ENCODE results near the gene SCCPDH. TPM values are rescaled to one million over a fixed set of nuclear protein-coding genes. Genes with fewer than 3 reads are reported as not detected.

Gene SCCPDH
- total RNA-seq, 1 donor from 2014 or later = 19.5 TPM

DNA sequence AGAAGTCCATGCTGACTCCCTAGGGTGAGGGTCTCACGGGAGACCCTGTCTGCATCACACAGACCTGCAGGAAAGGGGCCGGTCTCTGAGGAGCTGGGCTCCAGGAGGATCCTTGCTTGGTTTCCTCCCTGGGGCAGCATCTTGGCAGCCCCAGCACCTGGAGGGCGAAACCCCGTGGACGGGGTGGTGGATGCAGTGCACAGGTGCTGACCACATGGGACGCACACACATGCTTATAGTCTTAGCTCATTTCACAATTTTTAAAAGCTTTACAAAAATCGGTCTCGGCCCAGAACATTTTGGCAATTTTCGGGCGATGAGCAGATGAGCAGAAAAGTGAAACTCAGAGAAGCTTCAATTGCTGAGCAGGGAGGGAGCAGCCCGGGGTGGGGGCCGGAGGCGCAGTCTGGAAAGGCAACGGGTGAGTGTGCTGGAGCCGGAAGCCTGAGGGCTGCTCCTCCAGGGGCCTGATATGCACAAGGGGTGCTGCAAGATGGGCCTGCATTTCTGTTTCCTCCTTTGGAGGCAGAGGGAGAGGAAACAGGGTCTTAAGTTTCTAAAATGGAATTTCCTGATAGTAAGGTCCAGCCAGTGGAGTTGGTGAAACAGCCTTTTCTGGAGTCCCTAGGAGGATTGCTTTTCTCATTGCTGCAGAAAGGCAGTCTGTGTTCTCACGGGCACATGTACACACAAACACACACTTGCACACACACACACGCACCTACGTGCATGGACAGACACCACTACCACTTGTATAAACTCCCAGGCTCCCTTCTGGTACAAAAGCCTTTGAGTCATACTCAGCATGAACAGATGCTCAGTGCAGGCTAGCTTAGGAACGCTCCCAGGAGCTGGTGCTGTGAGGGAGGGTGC lies 60.6 kb downstream of the SCCPDH start:
- TF ChIP-seq, protein P1, sequence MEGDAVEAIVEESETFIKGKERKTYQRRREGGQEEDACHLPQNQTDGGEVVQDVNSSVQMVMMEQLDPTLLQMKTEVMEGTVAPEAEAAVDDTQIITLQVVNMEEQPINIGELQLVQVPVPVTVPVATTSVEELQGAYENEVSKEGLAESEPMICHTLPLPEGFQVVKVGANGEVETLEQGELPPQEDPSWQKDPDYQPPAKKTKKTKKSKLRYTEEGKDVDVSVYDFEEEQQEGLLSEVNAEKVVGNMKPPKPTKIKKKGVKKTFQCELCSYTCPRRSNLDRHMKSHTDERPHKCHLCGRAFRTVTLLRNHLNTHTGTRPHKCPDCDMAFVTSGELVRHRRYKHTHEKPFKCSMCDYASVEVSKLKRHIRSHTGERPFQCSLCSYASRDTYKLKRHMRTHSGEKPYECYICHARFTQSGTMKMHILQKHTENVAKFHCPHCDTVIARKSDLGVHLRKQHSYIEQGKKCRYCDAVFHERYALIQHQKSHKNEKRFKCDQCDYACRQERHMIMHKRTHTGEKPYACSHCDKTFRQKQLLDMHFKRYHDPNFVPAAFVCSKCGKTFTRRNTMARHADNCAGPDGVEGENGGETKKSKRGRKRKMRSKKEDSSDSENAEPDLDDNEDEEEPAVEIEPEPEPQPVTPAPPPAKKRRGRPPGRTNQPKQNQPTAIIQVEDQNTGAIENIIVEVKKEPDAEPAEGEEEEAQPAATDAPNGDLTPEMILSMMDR (IDR thresholded peaks at IDR 0.05; ENCODE audit: unreplicated experiment) = no peak
- peaks cover 4% of the 10 kb centered on the region for H3K9me3 Mint-ChIP-seq (ENCODE audit: unreplicated experiment)
- H3K27me3 Mint-ChIP-seq (ENCODE audit: unreplicated experiment) = peaks cover 16% of the 10 kb centered on the region
- DNase-seq (ENCODE audit: low spot score) = no peak
- H3K27ac Mint-ChIP-seq (ENCODE audit: unreplicated experiment) = peak overlapping the region; percentile 70
- H3K36me3 Mint-ChIP-seq (ENCODE audit: low read depth, unreplicated experiment) = peaks cover 13% of the 10 kb centered on the region
- peak overlapping the region; percentile 67 for H3K4me3 Mint-ChIP-seq (ENCODE audit: unreplicated experiment)
- H3K4me1 Mint-ChIP-seq (ENCODE audit: unreplicated experiment) = peaks cover 22% of the 10 kb centered on the region

DNA sequence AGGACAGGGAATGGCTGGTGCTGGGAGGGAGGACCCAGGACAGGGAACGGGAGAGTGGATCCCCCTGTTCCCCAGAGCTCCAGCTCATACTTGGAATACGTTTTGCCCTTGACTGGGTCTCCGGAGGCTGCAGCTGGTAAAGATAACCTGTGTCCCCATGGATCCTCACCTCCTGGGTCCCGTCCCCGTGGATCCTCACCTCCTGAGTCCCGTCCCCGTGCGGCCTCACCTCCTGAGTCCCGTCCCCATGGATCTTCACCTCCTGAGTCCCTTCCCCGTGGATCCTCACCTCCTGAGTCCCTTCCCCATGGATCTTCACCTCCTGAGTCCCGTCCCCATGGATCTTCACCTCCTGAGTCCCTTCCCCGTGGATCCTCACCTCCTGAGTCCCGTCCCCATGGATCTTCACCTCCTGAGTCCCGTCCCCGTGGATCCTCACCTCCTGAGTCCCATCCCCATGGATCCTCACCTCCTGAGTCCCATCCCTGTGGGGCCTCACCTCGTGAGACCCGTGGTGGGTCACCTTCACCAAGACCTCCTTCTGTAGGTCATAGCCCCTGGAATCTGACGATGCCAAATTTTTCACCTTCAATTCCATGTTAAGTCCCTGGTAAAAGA lies 61.4 kb downstream of the SCCPDH start:
- peaks cover 11% of the 10 kb centered on the region for H3K36me3 Mint-ChIP-seq (ENCODE audit: low read depth, unreplicated experiment)
- TF ChIP-seq, protein P1 (IDR thresholded peaks at IDR 0.05; ENCODE audit: unreplicated experiment) = no peak

DNA sequence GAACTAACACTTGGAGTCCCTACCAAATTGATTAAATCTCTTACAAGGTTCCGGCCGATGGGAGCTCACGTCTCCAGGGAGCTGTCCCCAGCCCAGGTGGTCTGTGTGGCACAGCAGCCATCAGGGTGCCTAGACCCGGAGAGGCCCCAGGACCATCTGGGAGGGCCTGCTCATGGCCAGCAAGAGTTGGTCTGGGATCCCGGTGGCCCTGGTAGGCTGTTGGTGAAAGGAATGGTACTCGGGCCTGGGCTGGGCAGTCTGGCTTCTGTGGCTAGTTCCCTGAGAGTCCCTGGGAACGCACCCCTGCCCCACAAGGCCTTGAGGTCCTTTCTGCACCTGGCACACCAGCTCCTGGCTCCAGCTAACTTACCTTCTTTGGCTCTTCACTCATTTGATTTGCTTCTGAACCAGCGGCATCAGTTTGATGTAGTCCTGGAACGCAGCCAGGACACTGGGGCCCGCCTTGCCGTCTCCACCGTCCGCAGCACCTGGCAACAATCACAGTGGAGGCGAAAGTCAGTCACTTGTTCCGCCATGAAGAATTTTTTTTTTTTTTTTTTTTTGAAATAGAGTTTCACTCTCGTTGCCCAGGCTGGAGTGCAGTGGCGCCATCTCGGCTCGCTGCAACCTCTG lies 62.5 kb downstream of the SCCPDH start:
- peak overlapping the region; percentile 81 for H3K27ac Mint-ChIP-seq (ENCODE audit: unreplicated experiment)
- H3K9me3 Mint-ChIP-seq (ENCODE audit: unreplicated experiment) = peaks cover 4% of the 10 kb centered on the region
- peaks cover 9% of the 10 kb centered on the region for H3K36me3 Mint-ChIP-seq (ENCODE audit: low read depth, unreplicated experiment)
- no peak for DNase-seq (ENCODE audit: low spot score)
- peaks cover 22% of the 10 kb centered on the region for H3K4me1 Mint-ChIP-seq (ENCODE audit: unreplicated experiment)
- TF ChIP-seq, protein P1 (IDR thresholded peaks at IDR 0.05; ENCODE audit: unreplicated experiment) = no peak
- peaks cover 22% of the 10 kb centered on the region for H3K27me3 Mint-ChIP-seq (ENCODE audit: unreplicated experiment)
- no peak overlapping the region for H3K4me3 Mint-ChIP-seq (ENCODE audit: unreplicated experiment)

More for the DNA sequence above, 61.4 kb downstream of the SCCPDH start:
- DNase-seq (ENCODE audit: low spot score) = no peak
- H3K9me3 Mint-ChIP-seq (ENCODE audit: unreplicated experiment) = peaks cover 4% of the 10 kb centered on the region
- H3K27me3 Mint-ChIP-seq (ENCODE audit: unreplicated experiment) = peaks cover 17% of the 10 kb centered on the region
- peak overlapping the region; percentile 67 for H3K4me3 Mint-ChIP-seq (ENCODE audit: unreplicated experiment)
- H3K27ac Mint-ChIP-seq (ENCODE audit: unreplicated experiment) = peak overlapping the region; percentile 78
- peaks cover 22% of the 10 kb centered on the region for H3K4me1 Mint-ChIP-seq (ENCODE audit: unreplicated experiment)

DNA sequence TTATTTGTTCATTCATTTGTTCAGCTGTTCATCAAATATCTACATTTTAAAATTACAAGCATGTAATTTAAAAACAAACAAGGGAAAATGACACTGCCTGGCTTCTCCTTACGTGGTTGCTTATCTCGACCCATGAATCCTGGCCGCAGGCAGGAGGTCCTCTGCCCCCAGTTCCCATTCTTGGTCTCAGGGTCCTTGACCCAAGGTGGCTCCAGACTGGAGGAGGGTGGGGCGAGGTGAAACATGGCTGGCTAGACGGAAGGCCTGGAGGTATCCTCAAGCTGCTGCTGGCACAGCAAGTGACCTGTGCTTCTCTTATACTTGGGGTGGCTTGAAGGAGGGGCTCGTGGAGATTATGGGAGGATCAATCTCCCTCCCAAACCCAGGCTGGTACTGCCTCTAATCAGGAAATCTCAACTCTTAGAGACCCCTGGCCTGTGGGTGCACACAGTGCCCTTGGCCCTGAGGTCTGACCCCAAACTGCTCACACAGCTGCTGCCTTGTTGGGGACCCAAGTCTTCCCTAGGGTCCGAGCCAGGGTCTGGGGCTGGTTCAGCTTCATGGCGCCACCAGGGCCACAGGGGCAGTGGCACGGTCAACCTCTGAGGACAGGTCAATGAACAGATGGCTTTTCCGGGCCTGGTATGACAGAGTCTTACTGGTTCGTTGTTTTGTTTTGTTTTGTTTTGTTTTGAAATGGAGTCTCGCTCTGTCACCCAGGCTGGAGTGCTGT lies 63.7 kb downstream of the SCCPDH start:
- TF ChIP-seq, protein P1 (IDR thresholded peaks at IDR 0.05; ENCODE audit: unreplicated experiment) = no peak
- no peak overlapping the region for H3K27ac Mint-ChIP-seq (ENCODE audit: unreplicated experiment)
- H3K4me1 Mint-ChIP-seq (ENCODE audit: unreplicated experiment) = peaks cover 24% of the 10 kb centered on the region
- H3K9me3 Mint-ChIP-seq (ENCODE audit: unreplicated experiment) = peaks cover 4% of the 10 kb centered on the region
- H3K4me3 Mint-ChIP-seq (ENCODE audit: unreplicated experiment) = no peak overlapping the region
- H3K36me3 Mint-ChIP-seq (ENCODE audit: low read depth, unreplicated experiment) = peaks cover 9% of the 10 kb centered on the region
- H3K27me3 Mint-ChIP-seq (ENCODE audit: unreplicated experiment) = peaks cover 25% of the 10 kb centered on the region
- DNase-seq (ENCODE audit: low spot score) = no peak

Data from endothelial cell (in vitro differentiated cells).